SK-N-SH (cell line): ENCODE results near the gene OSBPL2.

Experiments used
- CHD2 ChIP-seq: fragments of 150-350 bp; IDR thresholded peaks from 2 replicates; pipeline ENCODE4 v1.6.1; 2018; ENCODE audit warnings: low read length; ENCODE audit not compliant: partially characterized antibody
- EZH2phosphoT487 ChIP-seq: fragments of 200-600 bp; sonication (generic); IDR thresholded peaks from 2 replicates; pipeline ENCODE4 v1.6.1; 2017; ENCODE audit warnings: low read depth, mixed run types, mild to moderate bottlenecking, antibody characterized with exemption, moderate library complexity, borderline replicate concordance
- JUND ChIP-seq: IDR thresholded peaks from 2 replicates; pipeline ENCODE4 v1.4.0; 2012
- SIN3A ChIP-seq: IDR thresholded peaks from 2 replicates; pipeline ENCODE4 v1.6.1; 2012; ENCODE audit warnings: low read depth, mild to moderate bottlenecking, low read length, moderate library complexity, borderline replicate concordance
- YY1 ChIP-seq: IDR thresholded peaks from 2 replicates; pipeline ENCODE4 v1.4.0; 2012; ENCODE audit warnings: low read depth, mild to moderate bottlenecking
- TF ChIP-seq, protein P1 (sequence below): fragments of 200-600 bp; sonication (generic); IDR thresholded peaks from 2 replicates; pipeline ENCODE4 v1.6.1; 2017; ENCODE audit warnings: antibody characterized with exemption, mild to moderate bottlenecking, moderate library complexity
- TF ChIP-seq, protein P2 (sequence below): fragments of 150-350 bp; IDR thresholded peaks from 2 replicates; pipeline ENCODE4 v1.6.1; 2017; ENCODE audit warnings: antibody characterized with exemption, low read length, low read depth, borderline replicate concordance

DNA sequence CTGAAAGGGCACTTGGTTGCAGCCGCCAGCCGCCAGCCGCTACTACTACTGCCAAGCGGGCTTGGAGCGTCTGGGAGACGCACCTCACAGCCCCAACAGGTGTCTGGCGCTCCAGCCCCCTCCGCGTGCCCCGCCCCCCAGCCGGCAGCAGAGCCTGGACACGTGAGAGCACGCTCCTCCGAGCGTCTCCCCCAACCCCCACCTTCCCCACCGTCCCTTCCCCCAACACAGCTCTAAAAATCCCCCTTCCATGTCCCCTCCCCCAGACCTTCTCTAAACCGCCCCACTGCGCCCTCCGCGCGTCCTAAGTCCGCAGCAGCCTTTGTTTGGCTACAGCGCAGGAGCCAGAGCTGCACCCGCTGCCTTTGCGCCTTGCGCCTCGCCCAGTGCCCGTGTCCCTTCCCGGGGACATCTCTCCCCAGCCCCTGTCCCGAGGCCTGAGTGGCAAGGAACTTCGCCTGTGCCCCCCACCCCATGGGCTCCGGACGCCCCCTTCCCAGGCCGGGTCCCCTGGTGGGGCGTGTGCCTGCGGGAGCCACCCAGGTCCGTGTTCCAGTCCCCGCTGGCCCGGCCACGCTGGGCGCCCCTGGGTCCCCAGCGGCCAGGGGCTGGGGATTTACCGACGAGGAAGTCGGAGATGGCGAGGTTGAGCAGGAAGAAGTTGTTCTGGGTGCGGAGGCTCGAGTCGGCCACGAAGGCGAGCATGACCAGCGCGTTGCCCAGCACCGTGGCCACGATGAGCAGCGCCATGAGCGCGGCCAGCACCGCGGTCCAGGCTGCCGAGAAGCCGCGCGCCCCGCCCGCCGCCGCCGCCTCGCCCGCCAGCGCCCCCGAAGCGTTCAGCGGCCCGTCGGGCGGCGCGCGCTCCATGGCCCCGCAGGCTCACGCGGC lies 19.0 kb upstream of the OSBPL2 start:
- TF ChIP-seq, protein P1, sequence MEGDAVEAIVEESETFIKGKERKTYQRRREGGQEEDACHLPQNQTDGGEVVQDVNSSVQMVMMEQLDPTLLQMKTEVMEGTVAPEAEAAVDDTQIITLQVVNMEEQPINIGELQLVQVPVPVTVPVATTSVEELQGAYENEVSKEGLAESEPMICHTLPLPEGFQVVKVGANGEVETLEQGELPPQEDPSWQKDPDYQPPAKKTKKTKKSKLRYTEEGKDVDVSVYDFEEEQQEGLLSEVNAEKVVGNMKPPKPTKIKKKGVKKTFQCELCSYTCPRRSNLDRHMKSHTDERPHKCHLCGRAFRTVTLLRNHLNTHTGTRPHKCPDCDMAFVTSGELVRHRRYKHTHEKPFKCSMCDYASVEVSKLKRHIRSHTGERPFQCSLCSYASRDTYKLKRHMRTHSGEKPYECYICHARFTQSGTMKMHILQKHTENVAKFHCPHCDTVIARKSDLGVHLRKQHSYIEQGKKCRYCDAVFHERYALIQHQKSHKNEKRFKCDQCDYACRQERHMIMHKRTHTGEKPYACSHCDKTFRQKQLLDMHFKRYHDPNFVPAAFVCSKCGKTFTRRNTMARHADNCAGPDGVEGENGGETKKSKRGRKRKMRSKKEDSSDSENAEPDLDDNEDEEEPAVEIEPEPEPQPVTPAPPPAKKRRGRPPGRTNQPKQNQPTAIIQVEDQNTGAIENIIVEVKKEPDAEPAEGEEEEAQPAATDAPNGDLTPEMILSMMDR, result no peak
- TF ChIP-seq, protein P2, sequence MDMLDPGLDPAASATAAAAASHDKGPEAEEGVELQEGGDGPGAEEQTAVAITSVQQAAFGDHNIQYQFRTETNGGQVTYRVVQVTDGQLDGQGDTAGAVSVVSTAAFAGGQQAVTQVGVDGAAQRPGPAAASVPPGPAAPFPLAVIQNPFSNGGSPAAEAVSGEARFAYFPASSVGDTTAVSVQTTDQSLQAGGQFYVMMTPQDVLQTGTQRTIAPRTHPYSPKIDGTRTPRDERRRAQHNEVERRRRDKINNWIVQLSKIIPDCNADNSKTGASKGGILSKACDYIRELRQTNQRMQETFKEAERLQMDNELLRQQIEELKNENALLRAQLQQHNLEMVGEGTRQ, result no peak
- TF ChIP-seq EZH2phosphoT487 (no peak), YY1 (no peak), CHD2 (no peak), SIN3A (no peak), JUND (no peak)
